GM21576 (cell line): ENCODE data around the gene TRIM29.
"Not testable (repeated sequence)": the region's sequence is repeated elsewhere in the genome, so short reads cannot be mapped to it uniquely, and the experiment has no call there.

Source experiments
- ATAC-seq: cut with Tn5 transposase; IDR thresholded peaks from one replicate; pipeline ENCODE4 v1.9.1; 2021; ENCODE audit warnings: mild to moderate bottlenecking, moderate library complexity; ENCODE audit not compliant: unreplicated experiment

TRIM29 gene

DNA sequence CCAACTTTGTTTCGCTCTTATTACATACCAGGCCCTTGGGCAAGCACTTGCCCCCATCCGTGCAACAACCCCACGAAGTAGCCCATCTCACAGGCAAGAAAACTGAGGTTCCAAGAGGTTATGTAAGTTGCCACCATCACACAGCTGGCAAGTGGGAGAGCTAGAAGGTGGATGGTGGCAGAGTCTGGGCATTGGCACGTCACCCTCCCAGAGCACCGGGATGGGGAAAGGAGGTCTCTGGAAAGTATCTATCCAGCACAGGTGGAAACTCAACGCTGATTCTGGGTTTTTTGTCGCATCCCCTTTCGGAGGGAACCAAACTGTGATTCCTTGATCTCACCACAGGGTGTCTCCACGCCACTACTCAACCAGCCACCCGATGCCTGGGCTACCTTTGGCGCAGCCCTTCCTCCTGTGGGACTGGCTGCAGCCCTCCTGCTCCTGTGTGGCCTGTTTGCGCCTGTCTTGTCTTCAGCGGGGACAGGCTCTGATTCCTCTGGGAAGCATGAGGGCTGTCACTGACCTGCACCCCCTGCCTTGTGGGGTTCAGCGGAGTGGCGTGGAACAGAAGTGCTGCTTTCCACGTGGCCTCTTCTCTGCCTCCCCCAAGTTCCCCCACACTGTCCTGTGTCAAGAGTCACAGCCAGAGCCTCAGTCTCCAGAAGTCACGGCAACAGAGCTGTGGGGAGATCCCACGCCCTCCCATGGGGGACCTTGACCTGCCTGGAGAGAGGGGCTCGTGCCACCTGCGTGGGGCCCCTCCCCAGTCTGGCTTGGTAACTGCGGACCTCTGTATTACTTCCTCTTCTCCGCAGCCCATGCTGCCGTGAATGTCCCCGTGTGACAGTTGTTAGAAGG is 34.4 kb upstream of the TRIM29 start:
- no peak for ATAC-seq

DNA sequence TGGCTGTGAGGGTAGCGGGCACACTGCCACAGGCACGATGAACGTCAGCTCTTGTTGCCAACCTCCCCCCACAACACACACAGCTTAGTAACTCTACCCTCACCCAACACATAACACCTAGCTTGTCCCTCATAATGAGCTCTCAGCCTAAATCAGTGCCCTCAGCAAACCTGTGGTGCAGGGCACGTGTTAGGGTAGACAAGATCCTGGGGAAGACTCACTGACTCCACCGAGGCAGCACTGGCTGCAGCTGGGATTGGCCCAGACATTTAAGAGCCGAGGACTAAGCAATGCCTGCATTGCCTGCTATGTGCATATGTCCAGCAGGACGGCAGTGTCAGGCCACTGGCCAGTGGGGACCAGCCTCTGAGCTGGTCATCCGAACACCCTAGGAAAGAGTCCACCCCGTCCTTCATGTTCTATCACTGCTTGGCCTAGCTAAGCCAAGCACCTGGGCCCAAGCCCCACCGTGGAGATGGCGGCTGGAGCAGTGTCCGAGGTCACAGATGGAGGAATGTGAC is 32.9 kb upstream of the TRIM29 start:
- ATAC-seq: no peak

DNA sequence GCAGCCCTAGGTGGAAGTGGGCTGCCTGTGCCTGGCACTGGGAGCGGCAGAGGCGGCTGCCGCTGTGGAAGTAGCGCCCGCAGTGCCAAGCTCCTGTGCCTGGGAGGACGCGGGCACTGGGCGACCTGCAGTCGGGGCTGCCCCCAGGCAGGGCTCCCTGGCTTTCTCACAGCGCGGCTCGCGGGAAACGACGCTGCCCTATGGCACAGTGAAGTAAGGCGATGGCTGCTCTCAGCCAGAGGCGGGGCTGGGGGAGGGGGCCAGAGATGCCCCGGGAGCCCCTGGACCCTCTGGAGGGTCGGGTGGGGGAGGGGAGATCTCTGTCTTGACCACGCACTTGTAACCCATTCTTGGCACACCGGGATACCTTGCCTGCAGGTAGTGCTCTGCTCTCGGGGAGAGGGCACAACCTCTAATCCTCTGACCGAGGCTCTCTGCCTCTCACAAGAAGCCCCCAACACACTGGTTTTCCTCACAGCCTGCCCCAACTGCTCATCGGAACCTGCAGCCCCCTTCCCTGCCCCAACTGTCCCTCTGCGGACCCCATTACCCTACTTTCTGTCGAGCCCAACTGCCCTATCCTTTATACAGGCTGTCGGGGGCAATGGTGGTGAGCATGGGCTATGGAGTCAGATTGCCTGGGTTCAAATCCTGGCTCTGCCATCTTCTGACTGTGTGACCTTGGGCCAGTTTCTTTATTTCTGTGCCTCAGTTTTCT is 32.2 kb upstream of the TRIM29 start:
- ATAC-seq: no peak

DNA sequence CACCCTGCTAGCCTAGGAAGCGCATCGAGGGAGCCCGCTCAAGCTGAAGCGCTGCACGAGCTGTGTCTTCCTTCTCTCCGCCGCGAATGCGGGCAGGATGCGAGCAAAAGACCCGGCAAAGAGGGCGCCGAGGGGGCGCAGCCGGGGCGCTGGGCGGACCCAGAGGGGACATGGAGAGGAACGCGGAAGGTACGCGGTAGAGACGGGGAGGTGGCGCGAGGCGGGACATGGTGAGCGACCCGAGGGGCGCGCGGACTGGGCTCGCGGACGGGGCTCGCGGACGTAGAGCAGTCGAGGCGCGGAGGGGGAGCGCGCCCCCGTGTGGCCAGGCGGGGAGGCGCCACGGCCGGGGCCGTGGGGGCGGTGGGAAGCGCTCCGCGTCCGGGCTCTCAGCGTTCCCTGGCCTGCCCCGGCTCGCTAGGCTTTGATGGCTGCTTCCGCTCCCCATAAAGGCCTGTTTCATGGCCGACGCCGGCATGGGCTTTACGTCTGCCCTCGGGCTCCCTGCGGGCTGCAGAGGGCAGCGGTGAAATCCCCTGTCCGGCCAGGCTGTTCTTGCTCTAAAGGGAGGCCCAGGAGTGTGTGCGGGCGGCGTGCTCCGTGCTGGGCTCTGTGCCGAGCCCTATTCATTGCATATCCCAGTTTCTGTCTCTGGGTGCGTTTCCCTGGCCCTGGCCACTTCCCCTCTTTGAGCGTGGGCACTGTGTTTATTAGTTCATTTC is 31.2 kb upstream of the TRIM29 start:
- no peak for ATAC-seq

DNA sequence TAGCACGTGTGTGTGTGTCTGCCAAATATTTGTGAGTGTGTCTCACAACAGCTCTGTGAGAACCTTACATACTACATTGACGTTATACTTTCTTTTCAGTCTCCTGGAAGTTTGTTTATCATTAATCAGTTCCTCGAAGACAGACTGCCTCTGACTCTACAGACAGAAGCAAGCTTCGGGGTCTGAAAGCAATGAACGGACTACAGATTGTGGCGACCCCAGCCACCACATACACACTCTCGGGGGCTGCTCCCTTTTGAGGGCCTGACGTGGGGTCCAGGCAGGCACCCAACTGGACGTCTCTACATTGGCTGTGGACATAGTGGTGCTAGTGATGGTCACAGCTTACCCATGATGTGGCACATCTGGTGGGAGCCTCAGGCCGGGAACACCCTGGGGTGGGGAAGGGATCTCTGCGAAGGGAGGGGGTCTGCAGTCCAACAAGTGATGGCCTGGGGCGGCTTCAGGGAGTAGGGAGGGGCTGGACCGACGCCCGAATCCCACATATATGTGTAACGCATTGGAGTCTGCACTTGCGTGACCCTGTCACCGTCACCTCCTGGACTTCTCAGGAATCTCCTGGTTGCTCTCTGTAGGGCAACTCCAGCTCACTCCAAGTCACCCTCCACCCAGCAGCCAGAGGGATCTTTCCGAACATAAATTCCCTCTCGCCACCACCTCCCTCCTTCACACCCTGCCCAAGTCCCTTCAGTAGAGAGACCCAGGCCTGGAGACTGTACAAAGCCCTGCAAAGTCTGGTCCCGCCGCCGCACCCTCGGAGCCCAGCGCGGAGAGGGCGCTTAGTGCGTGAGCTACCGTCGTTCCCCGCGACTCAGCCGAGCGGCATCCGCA is 30.4 kb upstream of the TRIM29 start:
- no peak for ATAC-seq

DNA sequence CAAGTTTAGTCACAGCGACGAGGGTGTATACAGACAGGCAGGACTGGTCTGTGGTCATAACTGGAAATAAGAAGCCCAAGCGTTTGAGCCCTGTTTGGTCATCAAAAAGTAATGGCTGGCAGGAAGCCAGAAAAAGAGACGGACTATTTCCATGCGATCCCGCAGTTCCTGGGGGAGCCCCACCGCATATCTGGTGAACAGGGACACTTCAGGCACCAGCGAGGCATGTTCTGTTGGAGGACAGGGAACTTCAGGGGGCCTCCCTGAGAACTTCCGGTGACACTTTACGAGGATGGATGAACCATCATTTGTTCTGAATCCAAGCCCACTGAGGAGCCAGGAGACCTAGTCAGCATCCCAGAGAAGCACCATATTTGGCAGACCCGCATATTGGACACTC is 29.7 kb upstream of the TRIM29 start:
- no peak for ATAC-seq

DNA sequence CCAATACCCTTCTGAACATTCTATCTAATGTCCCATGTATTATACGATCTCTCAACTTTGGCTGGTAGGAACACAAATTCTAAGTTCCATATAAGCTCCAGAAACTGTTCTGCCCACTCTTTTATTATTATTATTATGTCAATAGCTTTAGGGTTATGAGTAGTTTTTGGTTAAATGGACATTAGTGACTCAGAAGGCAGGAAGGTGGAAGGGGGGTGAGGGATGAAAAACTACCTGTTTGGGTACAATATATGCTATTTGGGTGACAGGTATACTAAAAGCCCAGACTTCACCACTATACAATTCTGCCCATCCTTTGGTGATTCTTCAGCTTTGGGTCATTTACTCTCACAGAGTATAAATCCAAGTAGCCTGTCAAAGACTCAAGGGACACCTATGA is 22.5 kb upstream of the TRIM29 start:
- ATAC-seq: no peak

DNA sequence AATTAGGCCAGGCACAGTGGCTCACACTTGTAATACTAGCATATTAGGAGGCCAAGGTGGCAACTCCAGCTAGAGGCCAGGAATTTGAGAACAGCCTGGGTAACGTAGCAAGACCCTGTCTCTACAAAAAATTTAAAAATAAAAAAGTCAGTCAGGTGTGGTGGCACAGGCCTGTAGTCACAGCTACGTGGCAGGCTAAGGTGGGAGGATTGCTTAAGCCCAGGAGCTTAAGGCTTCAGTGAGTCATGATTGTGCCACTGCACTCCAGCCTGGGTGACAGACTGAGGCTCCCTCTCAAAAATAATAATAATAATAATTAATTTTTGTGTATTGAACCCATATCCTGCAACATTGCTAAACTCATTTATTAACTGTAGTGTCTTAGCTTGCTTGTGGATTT is 15.3 kb upstream of the TRIM29 start:
- no peak for ATAC-seq

DNA sequence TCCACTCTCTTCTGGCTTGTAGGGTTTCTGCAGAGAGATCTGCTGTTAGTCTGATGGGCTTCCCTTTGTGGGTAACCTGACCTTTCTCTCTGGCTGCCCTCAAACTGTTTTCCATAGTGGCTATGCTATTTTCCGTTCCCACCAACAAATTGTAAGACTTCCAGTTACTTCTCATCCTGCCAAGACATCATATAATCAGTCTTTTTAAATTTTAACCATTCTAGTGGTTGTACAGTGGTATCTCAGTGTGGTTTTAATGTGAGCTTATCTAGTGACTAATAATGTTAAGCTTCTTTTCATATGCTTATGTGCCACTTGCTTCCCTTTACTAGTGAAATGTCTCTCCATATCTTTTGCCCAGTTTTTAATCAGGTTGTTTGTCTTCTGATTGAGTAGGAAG is 13.6 kb upstream of the TRIM29 start:
- no peak for ATAC-seq

DNA sequence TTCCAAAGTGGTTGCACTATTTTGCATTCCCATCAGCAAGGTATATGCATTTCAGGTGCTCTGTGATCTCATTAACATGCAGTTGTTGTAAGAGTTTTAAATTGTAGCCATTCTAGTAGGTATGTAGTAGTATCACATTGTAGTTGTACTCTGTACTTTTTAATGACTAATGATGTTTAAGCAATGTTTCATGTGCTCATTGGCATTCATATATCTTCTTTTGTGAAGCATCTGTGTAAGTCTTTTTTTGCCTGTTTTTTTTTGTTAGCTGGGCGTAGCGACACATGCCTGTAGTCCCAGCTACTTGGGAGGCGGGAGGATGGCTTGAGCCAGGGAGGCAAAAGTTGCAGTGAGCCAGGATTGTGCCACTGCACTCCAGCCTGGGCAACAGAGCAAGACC is 11.3 kb upstream of the TRIM29 start:
- ATAC-seq: no peak

DNA sequence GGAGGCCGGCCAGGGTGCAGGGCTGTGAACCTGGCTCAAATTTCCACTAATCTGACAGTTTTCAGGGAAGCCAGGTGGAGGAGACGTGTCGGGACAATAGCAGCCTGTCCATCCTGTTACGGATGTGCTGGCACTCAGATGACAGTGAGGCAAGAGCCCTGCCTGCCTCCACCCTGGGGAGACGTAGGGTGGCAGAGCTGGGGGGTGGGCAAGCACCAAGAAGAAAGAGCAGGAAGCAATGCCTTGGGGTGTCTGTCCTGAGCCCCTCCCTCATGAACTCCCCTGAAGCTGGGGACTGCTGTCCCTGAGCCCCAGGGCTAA is 10.0 kb upstream of the TRIM29 start:
- no peak for ATAC-seq

DNA sequence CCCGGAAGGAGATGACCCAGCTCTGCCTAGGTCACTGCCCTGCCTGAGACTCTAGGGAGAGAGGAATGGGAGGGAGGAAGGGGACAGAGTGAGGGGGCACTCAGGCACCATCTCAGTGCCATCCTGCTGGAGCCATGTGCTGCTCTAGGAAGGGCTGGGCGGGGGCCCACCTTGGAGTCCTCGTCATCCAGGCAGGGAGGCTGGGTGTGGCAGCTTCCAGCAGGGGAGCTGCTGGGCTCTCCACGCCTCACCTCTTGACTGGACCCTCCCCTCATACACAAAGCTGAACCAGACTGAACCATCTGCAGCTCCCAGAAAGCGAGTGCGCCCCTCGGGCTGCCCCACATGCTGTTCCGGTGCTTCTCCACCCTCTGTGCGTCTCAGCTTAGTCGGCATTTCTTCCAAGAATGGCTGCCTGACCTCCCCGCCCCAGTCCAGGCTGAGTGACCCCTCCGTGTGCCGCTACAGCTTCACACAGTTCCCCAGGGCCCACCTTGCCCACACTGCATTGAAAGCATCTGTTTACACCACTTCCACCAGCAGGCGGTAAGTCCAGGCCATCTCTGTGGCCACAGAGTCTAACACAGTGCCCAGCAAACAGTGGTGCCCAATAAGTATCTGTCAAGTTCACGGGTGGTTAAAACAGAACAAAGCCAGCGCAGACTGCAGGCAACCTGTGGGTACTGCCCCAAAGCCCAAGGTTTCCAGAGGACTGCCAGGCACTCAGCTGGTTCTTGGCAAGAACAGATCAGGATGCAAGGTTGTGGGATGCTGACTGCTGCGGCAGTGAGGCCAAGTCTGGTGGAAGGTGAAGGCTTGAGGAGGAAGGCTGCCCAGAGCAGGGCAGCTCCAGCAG is 9.4 kb upstream of the TRIM29 start:
- ATAC-seq: no peak

DNA sequence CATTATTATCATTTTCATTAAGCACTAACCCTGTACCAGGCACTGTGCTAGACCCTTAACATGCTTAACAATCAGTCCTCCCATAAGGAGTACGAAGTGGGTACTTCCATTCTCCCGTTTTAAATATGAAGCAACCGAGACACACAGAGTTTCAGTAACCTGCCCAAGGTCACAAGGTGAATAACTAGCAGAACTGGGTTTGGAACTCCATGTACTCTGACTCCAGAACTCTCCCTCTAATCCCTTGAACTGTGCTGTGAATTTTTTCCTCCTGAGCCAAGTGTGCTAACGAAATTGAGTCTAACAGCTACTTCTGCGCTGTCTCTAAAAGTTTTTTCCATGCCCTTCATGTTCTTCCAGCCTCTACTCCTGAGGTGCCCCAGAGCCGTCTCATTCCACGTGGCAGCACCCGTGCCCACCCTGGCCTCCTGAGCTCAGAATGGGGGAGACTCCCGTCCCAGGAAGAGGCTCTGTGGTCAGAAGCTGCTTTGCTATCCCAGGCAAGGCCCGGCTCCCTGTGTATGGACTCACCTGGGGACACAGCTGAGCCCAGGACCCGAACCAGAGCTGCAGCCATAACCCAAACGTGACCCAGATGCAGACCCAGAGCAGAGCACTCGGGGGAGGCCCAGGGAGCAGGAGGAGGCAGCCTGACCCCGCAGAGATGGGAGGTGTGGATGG is 8.6 kb upstream of the TRIM29 start:
- no peak for ATAC-seq

DNA sequence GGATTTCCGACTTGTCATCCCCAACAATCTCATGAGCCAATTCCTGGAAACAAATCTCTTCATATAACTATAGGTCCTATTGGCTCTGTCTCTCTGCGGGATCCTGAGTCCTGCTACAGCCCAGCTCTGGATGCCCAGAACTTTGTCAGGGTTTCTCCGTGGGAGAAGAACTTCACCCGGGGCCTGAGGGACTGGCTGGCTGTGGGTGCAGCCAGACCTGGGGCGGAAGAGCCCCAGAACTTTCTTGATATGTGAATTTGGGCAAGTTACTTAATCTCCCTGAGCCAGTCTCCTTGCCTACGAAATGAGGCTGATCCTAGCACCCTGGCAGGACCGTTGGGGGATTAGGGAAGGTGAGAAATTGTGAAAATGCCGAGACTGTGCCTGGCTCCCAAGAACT is 6.6 kb upstream of the TRIM29 start:
- ATAC-seq: no peak

DNA sequence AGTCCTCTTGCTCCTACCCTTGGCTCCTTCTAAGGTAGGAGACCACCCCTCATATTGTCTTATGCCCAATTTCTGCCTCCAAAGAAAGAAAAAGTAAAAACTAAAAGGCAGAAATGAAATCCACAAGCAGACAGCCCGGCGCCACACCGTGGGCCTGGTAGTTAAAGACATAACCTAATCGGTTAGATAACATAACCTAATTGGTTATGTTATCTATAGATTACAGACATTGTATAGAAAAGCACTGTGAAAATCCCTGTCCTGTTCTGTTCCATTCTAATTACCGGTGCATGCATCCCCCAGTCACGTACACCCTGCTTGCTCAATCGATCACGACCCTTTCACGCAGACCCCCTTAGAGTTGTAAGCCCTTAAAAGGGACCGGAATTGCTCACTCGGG is 5.6 kb upstream of the TRIM29 start:
- ATAC-seq: not testable (repeated sequence)

DNA sequence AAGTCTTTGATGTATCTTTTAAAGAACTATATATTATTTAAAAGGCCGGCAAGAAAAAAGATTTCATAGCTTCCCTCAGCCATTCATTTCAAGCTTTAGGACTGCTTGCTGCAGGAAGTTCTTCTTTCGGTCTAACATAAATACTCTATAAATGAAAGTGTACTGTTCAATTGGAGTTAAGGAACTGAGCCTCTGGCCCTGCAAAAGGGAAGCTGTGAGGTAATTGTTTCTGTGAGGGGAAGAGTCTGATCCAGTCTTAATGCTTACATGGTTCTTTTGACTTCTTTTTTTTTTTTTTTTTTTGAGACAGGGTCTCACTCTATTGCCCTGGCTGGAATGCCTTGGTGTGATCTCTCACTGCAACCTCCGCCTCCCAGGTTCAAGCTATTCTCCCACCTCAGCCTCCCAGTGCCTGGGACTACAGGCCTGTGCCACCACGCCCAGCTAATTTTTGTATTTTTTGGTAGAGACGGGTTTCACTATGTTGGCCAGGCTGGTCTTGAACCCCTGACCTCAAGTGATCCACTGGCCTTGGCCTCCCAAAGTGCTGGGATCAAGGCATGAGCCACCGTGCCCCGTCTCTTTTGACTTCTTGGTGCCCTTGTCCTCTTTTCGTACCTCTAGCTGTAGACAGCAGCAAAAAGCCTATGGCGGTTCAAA is 4.7 kb upstream of the TRIM29 start:
- ATAC-seq: no peak

DNA sequence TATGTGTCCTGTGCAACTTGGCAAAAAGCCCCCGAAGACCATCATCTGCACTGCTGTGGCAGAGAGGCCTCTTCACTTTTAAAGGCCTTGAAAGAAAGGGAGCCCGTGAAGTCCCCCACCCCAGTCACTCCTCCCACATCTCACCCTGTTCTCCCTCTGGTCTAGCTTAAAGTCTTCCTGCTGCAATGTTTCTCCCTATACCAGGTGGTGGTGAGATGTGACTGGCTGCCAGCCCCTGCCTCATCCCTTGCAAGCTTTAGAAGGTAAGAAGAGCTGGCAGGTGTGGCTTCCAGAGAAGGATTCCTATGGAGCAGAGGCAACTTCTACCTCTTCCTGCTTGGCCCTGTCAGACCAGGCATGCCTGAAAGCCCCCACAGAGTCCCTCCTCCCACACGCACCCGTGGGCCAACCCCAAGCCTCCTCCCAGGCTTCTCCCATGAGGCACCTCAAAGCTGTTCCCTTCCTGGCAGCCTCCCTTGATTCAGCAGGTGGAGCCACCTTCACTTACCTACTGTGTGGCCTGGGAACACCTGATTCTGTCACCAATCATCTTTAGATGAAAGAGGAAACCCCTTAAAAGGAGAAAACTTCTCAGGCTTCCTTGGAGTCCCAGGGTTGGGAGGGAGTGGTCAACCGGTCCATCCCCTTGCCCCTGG is 4.0 kb upstream of the TRIM29 start:
- no peak for ATAC-seq

DNA sequence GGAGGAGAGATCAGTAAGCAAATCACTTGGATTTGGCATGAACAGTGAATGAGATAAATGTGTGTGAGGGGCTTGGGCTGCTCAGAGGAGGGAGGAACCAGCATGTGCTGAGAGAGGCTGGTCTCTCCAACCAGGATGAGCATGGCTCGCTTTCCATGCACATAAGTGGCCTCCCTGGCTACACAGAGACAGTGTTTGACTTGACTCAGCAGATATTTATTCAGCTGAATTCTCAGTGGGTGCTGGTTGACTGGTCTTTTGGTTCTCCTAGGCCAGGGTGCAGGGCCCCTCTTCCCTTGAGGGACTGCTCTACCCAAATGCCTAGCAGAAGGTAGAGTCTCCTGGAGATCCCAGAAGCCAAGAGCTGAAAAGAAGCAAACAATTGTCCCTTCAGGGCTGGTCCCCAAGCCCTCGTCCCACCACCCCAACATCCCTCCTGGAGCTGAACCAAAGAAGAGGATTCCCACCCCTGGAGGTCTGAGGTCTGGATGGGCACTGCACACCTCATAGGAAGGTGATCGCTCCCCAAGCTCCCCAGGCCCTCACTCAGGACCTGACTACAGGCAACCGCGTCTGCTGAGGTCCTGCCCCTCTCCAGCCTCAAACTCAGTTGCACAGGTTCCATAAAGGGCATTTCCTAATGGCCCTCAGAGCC is 3.3 kb upstream of the TRIM29 start:
- no peak for ATAC-seq
